Measurements from ENCODE around the gene NATD1. TPM values are rescaled to one million over a fixed set of nuclear protein-coding genes. Genes with fewer than 3 reads are reported as not detected.

NATD1 gene
- total and polyA plus RNA-seq, 4 donors: 1.4 to 24.5 (median 2.9) TPM

DNA sequence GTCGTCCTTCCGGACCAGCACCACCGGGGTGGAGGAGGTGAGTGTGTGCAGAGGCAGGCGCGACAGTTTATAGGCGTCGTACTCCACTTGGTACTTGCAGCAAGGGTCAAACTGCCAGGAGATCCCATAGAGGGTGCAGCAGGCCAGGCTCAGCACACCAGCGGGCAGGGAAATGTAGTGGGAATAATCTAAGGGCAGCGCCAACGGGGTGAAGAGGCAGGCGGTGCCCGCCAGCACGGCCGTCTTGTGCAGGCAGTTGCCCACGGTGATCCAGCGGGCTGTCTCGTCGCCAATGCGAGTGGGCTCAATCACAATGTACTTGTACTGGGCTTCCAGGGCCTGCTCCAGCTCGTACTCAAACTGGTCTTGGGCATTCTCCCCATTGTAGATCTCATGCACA, 54.8 kb downstream of the NATD1 start:
- Histone ChIP-seq H3K9me3 (ENCODE audit: control insufficient read depth in 4 of 4, low read length in 3 of 4) (no peaks in the 10 kb centered on the region), H3K4me3 (ENCODE audit: low read depth in 1 of 3, low read length in 3 of 3) (no peak overlapping the region), H3K27me3 (ENCODE audit: control insufficient read depth in 4 of 4, insufficient read depth in 4 of 4, low read length in 3 of 4) (no peaks in the 10 kb centered on the region), H3K36me3 (ENCODE audit: control insufficient read depth in 4 of 4, insufficient read depth in 3 of 4, low read depth in 1 of 4, low read length in 3 of 4) (peaks cover 5 to 18% (median 11%) of the 10 kb centered on the region in 4 donors), H3K27ac (ENCODE audit: low read depth in 1 of 2, low read length in 2 of 2) (no peak overlapping the region), H3K9ac (ENCODE audit: low read depth in 1 of 2, low read length in 2 of 2) (no peak overlapping the region), H3K4me1 (ENCODE audit: control insufficient read depth in 4 of 4, insufficient read depth in 4 of 4, low read length in 3 of 4) (peaks cover 0 to 3% (median 0%) of the 10 kb centered on the region in 4 donors)
- DNase-seq (ENCODE audit: low spot score): no peak
- 96% methylated on average over 20 of the region's 20 CpGs for WGBS
- TF ChIP-seq GABPA (IDR thresholded peaks at IDR 0.05 in 1 of 2, conservative IDR thresholded peaks at IDR 0.05 in 1 of 2) (no peak), JUND (IDR thresholded peaks at IDR 0.05) (no peak), EGR1 (IDR thresholded peaks at IDR 0.05; ENCODE audit: low read depth in 2 of 2) (no peak), RXRA (IDR thresholded peaks at IDR 0.05) (no peak), SP1 (IDR thresholded peaks at IDR 0.05) (no peak), NR2F2 (IDR thresholded peaks at IDR 0.05) (no peak), FOXA2 (IDR thresholded peaks at IDR 0.05) (no peak), TAF1 (conservative IDR thresholded peaks at IDR 0.05) (no peak), RAD21 (IDR thresholded peaks at IDR 0.05) (no peak), FOXA1 (IDR thresholded peaks at IDR 0.05) (no peak), HNF4G (IDR thresholded peaks at IDR 0.05) (no peak), YY1 (IDR thresholded peaks at IDR 0.05) (no peak), HNF4A (conservative IDR thresholded peaks at IDR 0.05) (no peak)
- TF ChIP-seq, protein P1, sequence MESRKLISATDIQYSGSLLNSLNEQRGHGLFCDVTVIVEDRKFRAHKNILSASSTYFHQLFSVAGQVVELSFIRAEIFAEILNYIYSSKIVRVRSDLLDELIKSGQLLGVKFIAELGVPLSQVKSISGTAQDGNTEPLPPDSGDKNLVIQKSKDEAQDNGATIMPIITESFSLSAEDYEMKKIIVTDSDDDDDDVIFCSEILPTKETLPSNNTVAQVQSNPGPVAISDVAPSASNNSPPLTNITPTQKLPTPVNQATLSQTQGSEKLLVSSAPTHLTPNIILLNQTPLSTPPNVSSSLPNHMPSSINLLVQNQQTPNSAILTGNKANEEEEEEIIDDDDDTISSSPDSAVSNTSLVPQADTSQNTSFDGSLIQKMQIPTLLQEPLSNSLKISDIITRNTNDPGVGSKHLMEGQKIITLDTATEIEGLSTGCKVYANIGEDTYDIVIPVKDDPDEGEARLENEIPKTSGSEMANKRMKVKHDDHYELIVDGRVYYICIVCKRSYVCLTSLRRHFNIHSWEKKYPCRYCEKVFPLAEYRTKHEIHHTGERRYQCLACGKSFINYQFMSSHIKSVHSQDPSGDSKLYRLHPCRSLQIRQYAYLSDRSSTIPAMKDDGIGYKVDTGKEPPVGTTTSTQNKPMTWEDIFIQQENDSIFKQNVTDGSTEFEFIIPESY (IDR thresholded peaks at IDR 0.05): no peak
- TF ChIP-seq, protein P2, sequence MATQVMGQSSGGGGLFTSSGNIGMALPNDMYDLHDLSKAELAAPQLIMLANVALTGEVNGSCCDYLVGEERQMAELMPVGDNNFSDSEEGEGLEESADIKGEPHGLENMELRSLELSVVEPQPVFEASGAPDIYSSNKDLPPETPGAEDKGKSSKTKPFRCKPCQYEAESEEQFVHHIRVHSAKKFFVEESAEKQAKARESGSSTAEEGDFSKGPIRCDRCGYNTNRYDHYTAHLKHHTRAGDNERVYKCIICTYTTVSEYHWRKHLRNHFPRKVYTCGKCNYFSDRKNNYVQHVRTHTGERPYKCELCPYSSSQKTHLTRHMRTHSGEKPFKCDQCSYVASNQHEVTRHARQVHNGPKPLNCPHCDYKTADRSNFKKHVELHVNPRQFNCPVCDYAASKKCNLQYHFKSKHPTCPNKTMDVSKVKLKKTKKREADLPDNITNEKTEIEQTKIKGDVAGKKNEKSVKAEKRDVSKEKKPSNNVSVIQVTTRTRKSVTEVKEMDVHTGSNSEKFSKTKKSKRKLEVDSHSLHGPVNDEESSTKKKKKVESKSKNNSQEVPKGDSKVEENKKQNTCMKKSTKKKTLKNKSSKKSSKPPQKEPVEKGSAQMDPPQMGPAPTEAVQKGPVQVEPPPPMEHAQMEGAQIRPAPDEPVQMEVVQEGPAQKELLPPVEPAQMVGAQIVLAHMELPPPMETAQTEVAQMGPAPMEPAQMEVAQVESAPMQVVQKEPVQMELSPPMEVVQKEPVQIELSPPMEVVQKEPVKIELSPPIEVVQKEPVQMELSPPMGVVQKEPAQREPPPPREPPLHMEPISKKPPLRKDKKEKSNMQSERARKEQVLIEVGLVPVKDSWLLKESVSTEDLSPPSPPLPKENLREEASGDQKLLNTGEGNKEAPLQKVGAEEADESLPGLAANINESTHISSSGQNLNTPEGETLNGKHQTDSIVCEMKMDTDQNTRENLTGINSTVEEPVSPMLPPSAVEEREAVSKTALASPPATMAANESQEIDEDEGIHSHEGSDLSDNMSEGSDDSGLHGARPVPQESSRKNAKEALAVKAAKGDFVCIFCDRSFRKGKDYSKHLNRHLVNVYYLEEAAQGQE (IDR thresholded peaks at IDR 0.05): no peak
- TF ChIP-seq, protein P3, sequence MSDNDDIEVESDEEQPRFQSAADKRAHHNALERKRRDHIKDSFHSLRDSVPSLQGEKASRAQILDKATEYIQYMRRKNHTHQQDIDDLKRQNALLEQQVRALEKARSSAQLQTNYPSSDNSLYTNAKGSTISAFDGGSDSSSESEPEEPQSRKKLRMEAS (IDR thresholded peaks at IDR 0.05): no peak
- TF ChIP-seq, protein P4, sequence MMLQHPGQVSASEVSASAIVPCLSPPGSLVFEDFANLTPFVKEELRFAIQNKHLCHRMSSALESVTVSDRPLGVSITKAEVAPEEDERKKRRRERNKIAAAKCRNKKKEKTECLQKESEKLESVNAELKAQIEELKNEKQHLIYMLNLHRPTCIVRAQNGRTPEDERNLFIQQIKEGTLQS (IDR thresholded peaks at IDR 0.05): no peak
- TF ChIP-seq, protein P5, sequence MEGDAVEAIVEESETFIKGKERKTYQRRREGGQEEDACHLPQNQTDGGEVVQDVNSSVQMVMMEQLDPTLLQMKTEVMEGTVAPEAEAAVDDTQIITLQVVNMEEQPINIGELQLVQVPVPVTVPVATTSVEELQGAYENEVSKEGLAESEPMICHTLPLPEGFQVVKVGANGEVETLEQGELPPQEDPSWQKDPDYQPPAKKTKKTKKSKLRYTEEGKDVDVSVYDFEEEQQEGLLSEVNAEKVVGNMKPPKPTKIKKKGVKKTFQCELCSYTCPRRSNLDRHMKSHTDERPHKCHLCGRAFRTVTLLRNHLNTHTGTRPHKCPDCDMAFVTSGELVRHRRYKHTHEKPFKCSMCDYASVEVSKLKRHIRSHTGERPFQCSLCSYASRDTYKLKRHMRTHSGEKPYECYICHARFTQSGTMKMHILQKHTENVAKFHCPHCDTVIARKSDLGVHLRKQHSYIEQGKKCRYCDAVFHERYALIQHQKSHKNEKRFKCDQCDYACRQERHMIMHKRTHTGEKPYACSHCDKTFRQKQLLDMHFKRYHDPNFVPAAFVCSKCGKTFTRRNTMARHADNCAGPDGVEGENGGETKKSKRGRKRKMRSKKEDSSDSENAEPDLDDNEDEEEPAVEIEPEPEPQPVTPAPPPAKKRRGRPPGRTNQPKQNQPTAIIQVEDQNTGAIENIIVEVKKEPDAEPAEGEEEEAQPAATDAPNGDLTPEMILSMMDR (IDR thresholded peaks at IDR 0.05; ENCODE audit: low read depth, low read length, missing input control): no peak

Data from liver (tissue), 9 donors.